K562 (cell line): ENCODE results near the gene PYGL. TPM values are rescaled to one million over a fixed set of nuclear protein-coding genes. Genes with fewer than 3 reads are reported as not detected.

Source experiments
- ATAC-seq: fragments of 200-7000 bp; cut with Tn5 transposase; 3 replicates; pipeline ENCODE4 v1.9.1; 2020; ENCODE audit warnings: moderate library complexity
- BruUV-seq: library from RNA; stranded (reverse); fragments of 400-500 nt; replicated peaks from 2 replicates; lab custom pipeline; 2021; lab: Mats Ljungman, UMichigan
- CTCF ChIA-PET: fragments of 300-600 bp; formaldehyde crosslinking; extraction: SDS; loops from one replicate; lab custom pipeline; 2021; ENCODE audit warnings: low intra/inter-chr PET ratio; lab: Yijun Ruan, JAX
- POLR2A ChIA-PET: fragments of 300-600, 350-650 bp; sonication (Branson Sonifier 250); formaldehyde crosslinking; extraction: SDS; loops from one replicate; lab custom pipeline; 2021; ENCODE audit warnings: antibody characterized with exemption, inconsistent platforms; lab: Yijun Ruan, JAX
- DNase-seq, 4 experiments: peaks; one replicate each; pipeline versions ENCODE4 v3.0.0 to v3.0.0-alpha.2; 2011 to 2018; ENCODE audit warnings: low spot score in 3 of 4, mixed read lengths in 3 of 4; ENCODE audit errors: extremely low read depth in 1 of 4
- FAIRE-seq: peaks from 2 replicates; lab custom pipeline; 2011; peaks lifted over from hg19 to GRCh38; lab: Jason Lieb, UNC
- H2AFZ ChIP-seq: 2 replicates; pipeline ENCODE4 v1.6.0; 2011; ENCODE audit warnings: low read depth, low read length, control low read depth, inconsistent platforms
- H3K27ac ChIP-seq: fragments of 200-600 bp; 3 replicates; pipeline ENCODE4 v1.8.0; 2011; ENCODE audit warnings: low read depth, mild to moderate bottlenecking, control low read depth, inconsistent platforms, low read length, moderate library complexity, mixed read lengths; ENCODE audit errors: extremely low read depth
- H3K27me3 ChIP-seq, 2 experiments: fragments of 300-600 bp in 1 of 2; 2 replicates in 1 of 2; 3 replicates in 1 of 2; pipeline versions ENCODE4 v1.6.0 to v1.8.0; 2011; ENCODE audit warnings: inconsistent platforms in 2 of 2, low read length in 2 of 2, mild to moderate bottlenecking in 1 of 2, mixed read lengths in 1 of 2, moderate library complexity in 1 of 2; ENCODE audit not compliant: control insufficient read depth in 2 of 2, insufficient read depth in 2 of 2
- H3K36me3 ChIP-seq: fragments of 300-600 bp; 3 replicates; pipeline ENCODE4 v1.8.0; 2011; ENCODE audit warnings: mild to moderate bottlenecking, low read length, inconsistent platforms; ENCODE audit not compliant: control insufficient read depth, insufficient read depth
- H3K4me1 ChIP-seq, 2 experiments: fragments of 200-600 bp in 1 of 2; replicated peaks in 1 of 2; 2 replicates in 1 of 2; 3 replicates in 1 of 2; pipeline versions ENCODE4 v1.5.1 to v1.8.0; 2011; ENCODE audit warnings: inconsistent platforms in 2 of 2, low read length in 2 of 2, mild to moderate bottlenecking in 1 of 2, mixed read lengths in 1 of 2, moderate library complexity in 1 of 2; ENCODE audit not compliant: control insufficient read depth in 2 of 2, insufficient read depth in 2 of 2
- H3K4me2 ChIP-seq: 2 replicates; pipeline ENCODE4 v1.6.1; 2011; ENCODE audit warnings: low read length, control low read depth, inconsistent platforms, mixed read lengths; ENCODE audit not compliant: insufficient read depth
- H3K4me3 ChIP-seq: fragments of 200-600 bp; sonication (generic), shearing (Covaris generic); 2 replicates; pipeline ENCODE4 v1.5.1; 2016; ENCODE audit warnings: control low read depth, inconsistent platforms
- H3K79me2 ChIP-seq: fragments of 200-600 bp; 3 replicates; pipeline ENCODE4 v1.8.0; 2011; ENCODE audit warnings: low read length, inconsistent platforms; ENCODE audit not compliant: control insufficient read depth, insufficient read depth
- H3K9ac ChIP-seq, 2 experiments: 2 replicates each; pipeline versions ENCODE4 v1.6.0 to v1.6.1; 2011; ENCODE audit warnings: low read depth in 2 of 2, low read length in 2 of 2, control low read depth in 1 of 2, inconsistent platforms in 1 of 2, mild to moderate bottlenecking in 1 of 2, mixed read lengths in 1 of 2; ENCODE audit not compliant: insufficient read depth in 1 of 2
- H3K9me1 ChIP-seq: one replicate; pipeline ENCODE4 v1.6.0; 2011; ENCODE audit warnings: inconsistent platforms, mild to moderate bottlenecking, low read length, moderate library complexity; ENCODE audit not compliant: control insufficient read depth, insufficient read depth
- H3K9me3 ChIP-seq: replicated peaks from 2 replicates; pipeline ENCODE4 v1.5.1; 2011; ENCODE audit warnings: low read depth, low read length, inconsistent platforms; ENCODE audit not compliant: control insufficient read depth, insufficient read depth
- H4K20me1 ChIP-seq: replicated peaks from 2 replicates; pipeline ENCODE4 v1.6.1; 2011; ENCODE audit warnings: low read length, inconsistent platforms, mixed read lengths; ENCODE audit not compliant: control insufficient read depth, insufficient read depth
- E2F1 ChIP-seq: sonication (generic); formaldehyde crosslinking; IDR thresholded peaks from 2 replicates; pipeline ENCODE4 v1.8.1; 2023; ENCODE audit warnings: mild to moderate bottlenecking, missing genetic modification reagents, moderate library complexity
- EP300 ChIP-seq: IDR thresholded peaks from 2 replicates; pipeline ENCODE4 v1.6.1; 2012; ENCODE audit warnings: low read length, improper control_type of control experiment
- NFRKB ChIP-seq: fragments of 450-650 bp; IDR thresholded peaks from 2 replicates; pipeline ENCODE4 v1.6.1; 2016; ENCODE audit warnings: low read depth
- WGBS: fragments of 100-300 bp; shearing (Covaris generic); methylation state at CpG from one replicate; pipeline ENCODE4 v1.1.6; 2016; ENCODE audit warnings: low coverage, mixed read lengths; ENCODE audit not compliant: insufficient coverage; ENCODE audit errors: missing lambda C conversion rate; 5-methylcytosine and 5-hydroxymethylcytosine counted together
- in situ Hi-C: fragments of 300-500 bp; cut with MboI; formaldehyde crosslinking; loops from 4 replicates; pipeline ENCODE4 v1.15.0; 2018; ENCODE audit warnings: inconsistent platforms, mixed read lengths
- intact Hi-C: fragments of 100-400 bp; cut with micrococcal nuclease; formaldehyde crosslinking; loops from 2 replicates; pipeline ENCODE4 v1.14.2; 2022
- polyA plus RNA-seq, 8 experiments: library from polyadenylated mRNA; depleted of rRNA in 4 of 8; stranded (reverse) in 5 of 8; unstranded in 3 of 8; fragments of >200 nt; fragmentation: Nextera tagmentation in 2 of 8; fragmentation: Illumina TruSeq in 1 of 8; extraction: Ambion mirVana in 2 of 8; extraction: Trizol in 1 of 8; gene quantifications; 2 replicates each; pipeline versions ENCODE4 v1.2.1 to v1.2.3, GENCODE V29; 2011 to 2014; ENCODE audit warnings: inconsistent platforms in 1 of 8, missing spikeins in 1 of 8
- total RNA-seq, 7 experiments: library from RNA; depleted of rRNA in 6 of 7; stranded (reverse); fragments of >200 nt in 6 of 7; fragmentation: Illumina TruSeq in 2 of 7; extraction: Trizol in 2 of 7; gene quantifications; 2 replicates each; pipeline versions ENCODE4 v1.2.1 to v1.2.3, GENCODE V29; 2011 to 2021; ENCODE audit warnings: low replicate concordance in 1 of 7

PYGL gene
- total and polyA plus RNA-seq, 9 of the 15 experiments (the other 6 are each of a cell fraction or from before 2014, with no cell fraction given): 3.5 to 17.9 (median 13.1) TPM

GRCh38 chr14:50875359-50876070, 68.8 kb downstream of the PYGL start:
- Histone ChIP-seq H3K27me3 (peaks cover 8 to 23% of the 10 kb centered on the region in 2 experiments; a peak in 3 of 5 replicates), H3K9me1 (no peaks in the 10 kb centered on the region), H4K20me1 (no peaks in the 10 kb centered on the region), H3K79me2 (no peaks in the 10 kb centered on the region), H3K4me1 (peaks cover 0 to 6% of the 10 kb centered on the region in 2 experiments; a peak in 1 of 5 replicates), H3K27ac (no peak overlapping the region), H3K9me3 (no peaks in the 10 kb centered on the region), H3K4me2 (no peak overlapping the region), H3K9ac (no peak overlapping the region), H2AFZ (no peak overlapping the region), H3K36me3 (no peaks in the 10 kb centered on the region), H3K4me3 (no peak overlapping the region)
- intact Hi-C loops (loop anchor here (5.0 kb wide), 1 partner anchor 82 kb away; no protein-coding TSS in a partner anchor), in situ Hi-C loops (no loop called here)
- no peak for DNase-seq
- POLR2A ChIA-PET: interaction anchor here (0.8 to 1.3 kb wide), 3 partner anchors 9 to 37 kb away, joined by 3 read pairs; no protein-coding TSS in a partner anchor
- WGBS: 0% methylated on average over 7 of the region's 7 CpGs
- ATAC-seq: no peak
- CTCF ChIA-PET: no interaction called here
- BruUV-seq: no TSS peak
- FAIRE-seq: no peak
- TF ChIP-seq NFRKB (no peak), E2F1 (CRISPR knock-in tag) (no peak), EP300 (no peak)
